Fibroblast of skin of scalp (primary cell): ENCODE measurements around the gene AFF3.
A peak's percentile ranks its signal among the peaks of the same experiment; 100 is the strongest.

ENCODE experiments used
- DNase-seq: peaks from one replicate; pipeline ENCODE4 v3.0.0-alpha.2; 2013

Gene AFF3

GRCh38 chr2:99729104-99730025, 413.0 kb downstream of the AFF3 start:
- DNase-seq, result peak; percentile 69

GRCh38 chr2:99728166-99728565, 414.2 kb downstream of the AFF3 start:
- no peak for DNase-seq

DNA sequence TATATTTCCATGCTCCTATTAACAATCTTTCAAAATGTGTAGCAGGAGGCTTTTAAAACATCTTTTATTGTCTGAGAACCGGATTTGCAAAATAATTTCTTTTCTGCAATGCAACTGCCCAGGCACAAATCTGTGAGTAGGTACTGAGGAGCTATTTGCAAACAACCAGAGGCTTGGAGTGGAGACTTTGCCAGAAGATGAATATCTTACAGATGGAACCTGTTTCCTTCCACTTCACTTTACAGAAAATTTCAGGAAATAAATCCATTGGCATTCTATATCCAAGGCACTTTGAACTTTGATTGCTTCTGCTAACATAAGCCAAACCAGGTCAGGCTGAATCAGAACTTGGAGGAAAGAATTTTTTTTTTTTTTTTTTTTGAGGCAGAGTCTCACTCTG, 415.2 kb downstream of the AFF3 start:
- DNase-seq, result no peak

DNA sequence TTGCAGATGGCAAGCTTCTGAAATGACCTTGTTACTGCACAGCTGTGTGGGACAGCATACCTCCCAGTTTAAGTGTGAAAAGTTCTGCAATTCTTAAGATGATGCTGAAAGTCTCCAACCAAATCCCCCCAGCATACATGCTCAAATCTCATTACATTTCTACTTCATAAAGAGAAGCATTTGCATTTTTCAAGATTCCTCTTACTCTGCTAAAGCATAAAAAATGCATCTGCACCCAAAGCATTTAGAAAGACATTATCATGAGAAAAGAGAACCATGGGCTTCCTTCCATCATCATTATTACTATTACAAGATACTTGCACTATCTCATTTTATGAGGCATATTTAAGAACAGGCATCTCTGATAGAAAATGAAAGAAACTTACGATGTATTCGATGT, 415.7 kb downstream of the AFF3 start:
- DNase-seq, result no peak

- peak; percentile 32 for DNase-seq
Observed at GRCh38 chr2:99725820-99726219, 416.6 kb downstream of the AFF3 start.

- DNase-seq, result no peak
Observed at GRCh38 chr2:99722476-99722875, 419.9 kb downstream of the AFF3 start.

- DNase-seq, result no peak
Observed at GRCh38 chr2:99719102-99719501, 423.3 kb downstream of the AFF3 start.

- peak; percentile 25 for DNase-seq
Observed at GRCh38 chr2:99715956-99716355, 426.4 kb downstream of the AFF3 start.

- DNase-seq, result no peak
Observed at GRCh38 chr2:99714349-99714748, 428.0 kb downstream of the AFF3 start.

- peak; percentile 40 for DNase-seq
Observed at GRCh38 chr2:99711144-99711543, 431.2 kb downstream of the AFF3 start.

DNA sequence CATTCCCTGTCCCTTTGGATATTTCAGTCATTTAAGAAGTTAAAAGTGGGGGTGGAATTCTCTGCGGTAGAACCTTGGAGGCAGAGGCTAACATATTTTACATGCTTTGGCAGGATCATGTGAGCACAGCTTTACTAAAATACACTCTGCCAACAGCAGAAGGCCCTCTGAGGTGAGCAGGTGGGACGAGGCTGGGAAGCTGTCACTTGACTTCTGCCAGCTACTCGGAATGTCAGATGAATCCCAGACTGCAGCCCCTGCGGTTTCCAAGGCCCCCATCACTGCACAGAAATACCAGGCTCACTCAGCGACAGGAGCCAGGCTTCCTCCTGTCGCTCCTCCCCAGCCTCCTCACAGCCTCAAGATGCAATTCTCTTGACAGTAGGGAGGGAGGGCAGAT, 431.7 kb downstream of the AFF3 start:
- peak; percentile 46 for DNase-seq

DNA sequence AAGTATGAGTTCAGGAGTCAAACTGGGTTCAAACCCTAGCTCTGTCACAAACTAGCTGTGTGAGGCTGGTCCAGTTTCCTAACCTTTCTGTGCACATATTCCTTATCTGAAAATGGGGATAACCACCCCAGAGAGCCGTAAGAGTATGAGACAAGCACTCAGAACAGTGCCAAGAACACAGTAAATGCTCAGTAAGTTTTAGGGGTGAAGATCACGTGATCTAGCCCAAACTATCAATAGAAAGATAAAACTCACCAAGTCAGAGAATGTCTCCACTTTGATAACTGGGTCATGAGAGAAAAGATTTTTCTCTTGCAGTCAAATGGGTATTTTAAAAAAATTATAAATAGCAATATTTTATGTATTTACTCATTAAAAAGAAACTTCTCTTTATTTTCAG, 433.2 kb downstream of the AFF3 start:
- no peak for DNase-seq

DNA sequence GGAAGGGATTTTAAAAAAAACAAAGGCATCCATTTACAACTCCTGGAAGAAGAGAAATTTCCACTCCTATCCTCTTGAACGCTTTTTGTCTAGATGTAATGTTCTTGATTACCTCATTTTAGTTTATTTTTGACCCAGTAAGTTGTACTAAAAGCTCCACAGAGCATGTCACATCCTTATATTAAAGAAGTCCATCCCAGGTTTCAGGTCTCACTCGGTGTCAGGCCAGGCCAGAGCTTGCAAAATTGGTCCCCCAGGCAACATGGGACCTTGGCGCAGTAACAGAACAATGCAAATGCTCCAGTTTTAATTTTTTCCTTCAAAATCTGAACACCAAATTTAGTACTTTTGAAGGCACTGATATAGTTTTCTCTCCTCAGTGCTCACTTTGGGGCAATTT, 434.2 kb downstream of the AFF3 start:
- DNase-seq, result peak; percentile 30

- DNase-seq, result peak; percentile 89
Observed at GRCh38 chr2:99707592-99707991, 434.8 kb downstream of the AFF3 start.

- DNase-seq, result peak; percentile 39
Observed at GRCh38 chr2:99706735-99707134, 435.7 kb downstream of the AFF3 start.

DNA sequence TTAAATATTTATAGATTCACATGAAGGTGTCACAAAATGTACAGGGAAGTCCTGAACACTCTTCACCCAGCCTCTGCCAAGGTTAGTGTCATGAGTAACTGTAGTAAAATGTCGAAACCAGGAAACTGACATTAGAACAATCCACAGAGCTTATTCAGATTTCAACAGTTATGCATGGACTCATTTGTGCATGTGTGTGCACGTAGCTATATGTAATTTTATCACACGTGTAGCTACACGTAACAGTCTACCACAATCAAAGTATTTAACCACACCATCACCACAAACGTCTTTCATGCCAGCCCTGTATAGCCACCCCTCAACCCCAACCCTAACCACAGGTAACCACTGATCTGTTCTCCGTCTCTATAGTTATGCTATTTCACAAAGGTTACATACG, 440.9 kb downstream of the AFF3 start:
- DNase-seq, result peak; percentile 37

GRCh38 chr2:99700482-99701398, 441.6 kb downstream of the AFF3 start:
- no peak for DNase-seq

DNA sequence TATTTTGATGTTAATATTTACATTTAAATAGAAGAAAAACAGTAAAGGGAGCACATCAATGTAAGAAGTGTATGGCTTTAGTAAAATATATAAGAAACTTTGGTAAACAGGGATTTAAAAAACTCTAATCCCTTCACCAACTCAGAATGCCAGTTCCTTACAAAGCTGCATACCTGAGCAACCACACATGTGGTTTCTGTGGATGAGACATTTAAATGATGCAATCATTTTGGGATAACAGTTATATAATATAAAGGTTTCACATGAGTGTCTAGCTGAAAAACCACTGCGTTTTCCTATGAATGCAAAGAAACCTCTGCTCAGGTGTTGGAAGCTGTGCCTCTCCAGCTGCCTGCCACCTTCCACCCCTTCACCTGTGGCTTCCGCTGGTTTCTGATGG, 443.5 kb downstream of the AFF3 start:
- DNase-seq, result peak; percentile 73

- peak; percentile 97 for DNase-seq
Observed at GRCh38 chr2:99697811-99698568, 444.4 kb downstream of the AFF3 start.

DNA sequence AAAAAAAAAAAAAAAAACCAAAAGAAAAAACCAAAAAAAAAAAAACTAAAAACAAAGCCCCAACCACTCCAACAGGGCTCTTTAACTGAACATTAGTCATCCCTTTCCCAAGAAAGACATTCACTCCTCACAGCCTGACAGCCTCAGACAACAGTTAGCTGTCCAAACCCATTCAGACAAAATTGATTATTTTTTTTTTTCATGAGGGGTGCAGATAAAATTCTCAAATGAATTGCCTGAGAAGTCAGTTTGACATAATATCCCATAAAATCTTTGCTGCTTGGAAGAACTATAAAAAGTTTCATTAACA, 446.5 kb downstream of the AFF3 start:
- DNase-seq, result peak; percentile 58

GRCh38 chr2:99695130-99695943, 447.1 kb downstream of the AFF3 start:
- no peak for DNase-seq

DNA sequence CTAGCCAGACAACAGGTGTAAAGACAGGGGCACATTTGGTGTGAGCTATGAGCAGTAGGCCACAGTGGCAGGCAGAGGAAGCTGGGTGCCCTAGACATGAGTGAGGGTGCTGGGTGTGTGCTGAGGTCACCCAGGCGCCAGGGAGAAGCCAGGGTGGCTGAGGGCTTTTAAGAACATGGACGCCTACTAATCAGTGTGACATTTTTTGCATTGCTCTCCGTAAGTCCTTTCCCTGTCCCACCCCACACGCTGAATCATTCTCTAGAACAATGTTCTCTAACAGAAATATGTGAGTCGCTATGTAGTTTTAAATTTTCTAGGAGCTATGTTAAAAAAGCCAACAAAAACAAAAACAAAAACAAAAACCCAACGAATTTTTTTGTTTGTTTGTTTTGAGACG, 448.1 kb downstream of the AFF3 start:
- peak; percentile 38 for DNase-seq
